HepG2 (cell line): ENCODE measurements around the gene MFSD8. TPM values are rescaled to one million over a fixed set of nuclear protein-coding genes. Genes with fewer than 3 reads are reported as not detected.

ENCODE experiments used
- BORCS8-MEF2B ChIP-seq: sonication (generic); formaldehyde crosslinking; IDR thresholded peaks from 2 replicates; pipeline ENCODE4 v1.8.0; 2022; ENCODE audit warnings: mild to moderate bottlenecking, missing genetic modification reagents
- FOXK1 ChIP-seq: sonication (generic); formaldehyde crosslinking; IDR thresholded peaks from 2 replicates; pipeline ENCODE4 v1.4.0; 2020; ENCODE audit warnings: low read depth, missing genetic modification reagents, borderline replicate concordance
- GLI4 ChIP-seq: sonication (generic); formaldehyde crosslinking; IDR thresholded peaks from 2 replicates; pipeline ENCODE4 v1.5.1; 2020; ENCODE audit warnings: missing genetic modification reagents, mild to moderate bottlenecking, moderate library complexity, borderline replicate concordance
- KAT8 ChIP-seq: IDR thresholded peaks from 2 replicates; pipeline ENCODE4 v1.6.1; 2016; ENCODE audit warnings: missing genetic modification reagents, missing compliant biosample characterization
- KMT2B ChIP-seq: IDR thresholded peaks from 2 replicates; pipeline ENCODE4 v1.6.1; 2016; ENCODE audit warnings: missing genetic modification reagents, missing compliant biosample characterization
- MXD4 ChIP-seq: IDR thresholded peaks from 2 replicates; pipeline ENCODE4 v1.6.1; 2016; ENCODE audit warnings: mild to moderate bottlenecking, missing biosample characterization, missing genetic modification reagents
- PAXIP1 ChIP-seq: sonication (generic); formaldehyde crosslinking; conservative IDR thresholded peaks from 2 replicates; pipeline ENCODE4 v1.4.0; 2020; ENCODE audit warnings: mild to moderate bottlenecking, missing genetic modification reagents, moderate library complexity
- SMARCE1 ChIP-seq: fragments of 450-650 bp; IDR thresholded peaks from 2 replicates; pipeline ENCODE4 v1.6.1; 2017; ENCODE audit warnings: borderline replicate concordance
- SMC3 ChIP-seq: IDR thresholded peaks from 2 replicates; pipeline ENCODE4 v1.6.1; 2011; ENCODE audit warnings: low read length, improper control_type of control experiment
- STAG1 ChIP-seq: sonication (generic); formaldehyde crosslinking; IDR thresholded peaks from 2 replicates; pipeline ENCODE4 v1.4.0; 2020; ENCODE audit warnings: missing genetic modification reagents
- U2AF2 ChIP-seq: fragments of 200-400 bp; formaldehyde crosslinking; IDR thresholded peaks from 2 replicates; pipeline ENCODE4 v1.6.1; 2017; ENCODE audit warnings: low read depth, mild to moderate bottlenecking, low read length
- ZKSCAN1 ChIP-seq: fragments of 150-350 bp; IDR thresholded peaks from 2 replicates; pipeline ENCODE4 v1.6.1; 2014; ENCODE audit warnings: low read length
- ZNF275 ChIP-seq: sonication (generic); formaldehyde crosslinking; IDR thresholded peaks from 2 replicates; pipeline ENCODE4 v1.8.0; 2022; ENCODE audit warnings: missing genetic modification reagents, mild to moderate bottlenecking, inconsistent platforms, borderline replicate concordance
- ZNF335 ChIP-seq: sonication (generic); formaldehyde crosslinking; IDR thresholded peaks from 2 replicates; pipeline ENCODE4 v1.4.0; 2020; ENCODE audit warnings: missing genetic modification reagents
- ZNF337 ChIP-seq: sonication (generic); formaldehyde crosslinking; IDR thresholded peaks from 2 replicates; pipeline ENCODE4 v1.5.1; 2020; ENCODE audit warnings: missing genetic modification reagents, low read depth, mild to moderate bottlenecking, borderline replicate concordance
- ZNF460 ChIP-seq: sonication (generic); formaldehyde crosslinking; IDR thresholded peaks from 2 replicates; pipeline ENCODE4 v1.5.1; 2020; ENCODE audit warnings: missing genetic modification reagents, mild to moderate bottlenecking, borderline replicate concordance
- ZNF639 ChIP-seq: conservative IDR thresholded peaks from 2 replicates; pipeline ENCODE4 v1.6.1; 2018; ENCODE audit warnings: missing genetic modification reagents
- ZNF674 ChIP-seq: sonication (generic); formaldehyde crosslinking; IDR thresholded peaks from 2 replicates; pipeline ENCODE4 v1.5.0; 2020; ENCODE audit warnings: low read depth, mild to moderate bottlenecking, missing genetic modification reagents
- polyA plus RNA-seq, 8 experiments: library from polyadenylated mRNA; depleted of rRNA in 3 of 8; stranded (reverse) in 7 of 8; unstranded in 1 of 8; fragments of >200 nt; fragmentation: Illumina TruSeq in 4 of 8; extraction: Trizol in 4 of 8; gene quantifications; 2 replicates each; pipeline versions ENCODE4 v1.2.1 to v1.2.3, GENCODE V29; 2011 to 2016; ENCODE audit warnings: low read depth in 4 of 8, missing spikeins in 1 of 8, mixed read lengths in 1 of 8; ENCODE audit not compliant: insufficient read depth in 1 of 8
- total RNA-seq, 5 experiments: library from RNA; depleted of rRNA; stranded (reverse); fragments of >200 nt; fragmentation: Illumina TruSeq; extraction: Trizol; gene quantifications; 2 replicates each; pipeline ENCODE4 v1.2.3, GENCODE V29; 2016; ENCODE audit warnings: low read depth in 1 of 5
- TF ChIP-seq, protein P1 (sequence below): sonication (generic); formaldehyde crosslinking; IDR thresholded peaks from 2 replicates; pipeline ENCODE4 v1.4.0; 2020; ENCODE audit warnings: missing genetic modification reagents
- TF ChIP-seq, protein P2 (sequence below): IDR thresholded peaks from 2 replicates; pipeline ENCODE4 v1.6.1; 2016; ENCODE audit warnings: mild to moderate bottlenecking

The MFSD8 gene
- total and polyA plus RNA-seq, 2 of the 13 experiments (the other 11 are each of a cell fraction or from before 2014, with no cell fraction given): 24.8 to 25.5 TPM

DNA sequence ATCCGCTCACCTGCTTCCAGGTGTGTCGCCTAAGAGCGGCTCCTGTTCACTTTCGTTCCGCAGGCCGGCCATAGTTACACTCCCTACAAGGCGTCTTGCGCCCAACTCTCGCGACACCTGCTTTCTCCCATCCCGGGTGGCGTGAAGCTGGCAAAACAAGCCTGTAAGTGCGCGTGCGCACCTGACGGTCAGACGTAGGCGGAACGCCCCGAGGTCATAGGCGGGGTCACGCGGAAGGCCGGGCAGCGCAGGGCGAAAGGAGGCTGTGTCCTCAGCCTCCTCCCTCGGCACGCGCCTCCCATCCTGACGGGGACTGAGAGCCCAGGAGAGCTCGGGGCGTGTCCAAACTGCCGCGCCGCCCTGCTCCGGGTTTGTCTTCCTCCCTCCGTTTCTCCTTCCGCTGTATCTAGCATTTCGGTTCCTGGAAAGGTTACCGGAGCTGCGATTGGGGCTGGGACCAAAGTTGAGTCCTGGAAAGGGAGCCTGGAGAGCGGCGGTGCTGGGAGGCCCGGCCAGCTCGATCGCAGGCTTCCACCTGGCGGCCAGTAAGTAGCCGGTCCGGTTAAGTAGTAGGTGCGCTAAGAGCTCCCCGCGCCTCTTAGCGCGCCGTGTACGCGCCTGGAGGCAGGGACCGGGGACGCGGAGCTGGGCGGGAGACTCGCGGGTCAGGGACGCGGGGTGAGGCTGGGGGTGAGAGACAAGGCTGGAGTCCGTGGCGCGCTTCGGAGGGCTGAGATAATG, at the start of gene MFSD8, which contains the start of gene ABHD18 (continued):
- TF ChIP-seq ZNF337 (peak; percentile 22; the same call in 1 of the 2 replicates), ZNF639 (CRISPR knock-in tag) (peak; percentile 90), ZNF674 (CRISPR knock-in tag) (no peak), ZNF460 (CRISPR knock-in tag) (peak; percentile 78; the same call in 1 of the 2 replicates), GLI4 (peak; percentile 27; the same call in 1 of the 2 replicates), U2AF2 (no peak), ZKSCAN1 (no peak), BORCS8-MEF2B (CRISPR knock-in tag) (0 out of 2 replicates have a peak, but pooled peaks have one; percentile 44), SMARCE1 (no peak), PAXIP1 (peak; percentile 56; the same call in 1 of the 2 replicates), MXD4 (CRISPR knock-in tag) (peak; percentile 79), SMC3 (no peak), FOXK1 (peak; percentile 84; the same call in 1 of the 2 replicates), STAG1 (CRISPR knock-in tag) (no peak), KMT2B (CRISPR knock-in tag) (peak; percentile 88), ZNF335 (peak; percentile 50; the same call in 1 of the 2 replicates), ZNF275 (CRISPR knock-in tag) (no peak), KAT8 (CRISPR knock-in tag) (peak; percentile 81)
- TF ChIP-seq, protein P1, sequence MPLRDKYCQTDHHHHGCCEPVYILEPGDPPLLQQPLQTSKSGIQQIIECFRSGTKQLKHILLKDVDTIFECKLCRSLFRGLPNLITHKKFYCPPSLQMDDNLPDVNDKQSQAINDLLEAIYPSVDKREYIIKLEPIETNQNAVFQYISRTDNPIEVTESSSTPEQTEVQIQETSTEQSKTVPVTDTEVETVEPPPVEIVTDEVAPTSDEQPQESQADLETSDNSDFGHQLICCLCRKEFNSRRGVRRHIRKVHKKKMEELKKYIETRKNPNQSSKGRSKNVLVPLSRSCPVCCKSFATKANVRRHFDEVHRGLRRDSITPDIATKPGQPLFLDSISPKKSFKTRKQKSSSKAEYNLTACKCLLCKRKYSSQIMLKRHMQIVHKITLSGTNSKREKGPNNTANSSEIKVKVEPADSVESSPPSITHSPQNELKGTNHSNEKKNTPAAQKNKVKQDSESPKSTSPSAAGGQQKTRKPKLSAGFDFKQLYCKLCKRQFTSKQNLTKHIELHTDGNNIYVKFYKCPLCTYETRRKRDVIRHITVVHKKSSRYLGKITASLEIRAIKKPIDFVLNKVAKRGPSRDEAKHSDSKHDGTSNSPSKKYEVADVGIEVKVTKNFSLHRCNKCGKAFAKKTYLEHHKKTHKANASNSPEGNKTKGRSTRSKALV (CRISPR knock-in tag): peak; percentile 76
- TF ChIP-seq, protein P2, sequence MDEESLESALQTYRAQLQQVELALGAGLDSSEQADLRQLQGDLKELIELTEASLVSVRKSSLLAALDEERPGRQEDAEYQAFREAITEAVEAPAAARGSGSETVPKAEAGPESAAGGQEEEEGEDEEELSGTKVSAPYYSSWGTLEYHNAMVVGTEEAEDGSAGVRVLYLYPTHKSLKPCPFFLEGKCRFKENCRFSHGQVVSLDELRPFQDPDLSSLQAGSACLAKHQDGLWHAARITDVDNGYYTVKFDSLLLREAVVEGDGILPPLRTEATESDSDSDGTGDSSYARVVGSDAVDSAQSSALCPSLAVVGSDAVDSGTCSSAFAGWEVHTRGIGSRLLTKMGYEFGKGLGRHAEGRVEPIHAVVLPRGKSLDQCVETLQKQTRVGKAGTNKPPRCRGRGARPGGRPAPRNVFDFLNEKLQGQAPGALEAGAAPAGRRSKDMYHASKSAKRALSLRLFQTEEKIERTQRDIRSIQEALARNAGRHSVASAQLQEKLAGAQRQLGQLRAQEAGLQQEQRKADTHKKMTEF (CRISPR knock-in tag): peak; percentile 89
